Putamen (tissue), 1 donor: ENCODE measurements around the gene DCP2.
"Not testable (repeated sequence)": the region's sequence is repeated elsewhere in the genome, so short reads cannot be mapped to it uniquely, and the experiment has no call there.

Experiments used
- DNase-seq: peaks from one replicate; pipeline ENCODE4 v3.0.0-alpha.2; 2016; ENCODE audit warnings: low spot score

Gene DCP2

GRCh38 chr5:112976432-112977309 is at the start of gene DCP2:
Gene DCP2 (plus strand): TSS chr5:112976798. CDS start chr5:112976934, 136 bp downstream.
- peak; percentile 98 for DNase-seq

GRCh38 chr5:112929336-112930081 is 47.1 kb upstream of the DCP2 start:
- DNase-seq = no peak

DNA sequence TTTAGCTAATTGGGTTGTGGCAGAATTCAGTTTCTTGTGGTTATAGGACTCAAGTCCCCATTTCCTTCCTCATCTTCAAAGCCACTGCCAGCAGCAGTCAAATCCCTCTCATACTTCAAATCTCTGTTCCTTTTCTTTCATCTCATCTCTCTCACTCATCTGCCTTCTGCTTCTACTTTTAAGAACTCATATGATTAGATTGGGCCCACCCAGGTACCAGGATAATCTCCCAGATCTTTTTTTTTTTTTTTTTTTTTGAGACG is 46.6 kb upstream of the DCP2 start:
- DNase-seq = no peak

- no peak for DNase-seq
These were observed 45.1 kb upstream of the DCP2 start for GRCh38 chr5:112931473-112931872.

DNA sequence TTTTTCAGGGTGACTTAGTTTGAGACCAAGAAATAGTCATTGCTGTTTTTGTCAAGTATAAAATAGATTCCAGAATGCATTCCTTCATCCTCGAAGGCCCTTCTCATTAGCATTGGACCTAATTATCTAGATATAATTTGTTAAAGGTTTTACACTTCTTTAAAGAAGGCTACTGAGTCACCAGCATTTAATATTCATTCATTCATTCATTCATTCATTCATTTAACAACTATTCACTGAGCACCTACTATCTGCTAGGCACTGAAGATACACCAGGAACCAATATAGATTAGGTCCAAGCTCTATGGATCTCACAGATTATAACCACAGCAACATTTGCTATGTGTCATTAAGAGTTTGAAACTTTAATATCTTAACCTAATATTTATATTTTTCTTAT is 43.5 kb upstream of the DCP2 start:
- no peak for DNase-seq

DNA sequence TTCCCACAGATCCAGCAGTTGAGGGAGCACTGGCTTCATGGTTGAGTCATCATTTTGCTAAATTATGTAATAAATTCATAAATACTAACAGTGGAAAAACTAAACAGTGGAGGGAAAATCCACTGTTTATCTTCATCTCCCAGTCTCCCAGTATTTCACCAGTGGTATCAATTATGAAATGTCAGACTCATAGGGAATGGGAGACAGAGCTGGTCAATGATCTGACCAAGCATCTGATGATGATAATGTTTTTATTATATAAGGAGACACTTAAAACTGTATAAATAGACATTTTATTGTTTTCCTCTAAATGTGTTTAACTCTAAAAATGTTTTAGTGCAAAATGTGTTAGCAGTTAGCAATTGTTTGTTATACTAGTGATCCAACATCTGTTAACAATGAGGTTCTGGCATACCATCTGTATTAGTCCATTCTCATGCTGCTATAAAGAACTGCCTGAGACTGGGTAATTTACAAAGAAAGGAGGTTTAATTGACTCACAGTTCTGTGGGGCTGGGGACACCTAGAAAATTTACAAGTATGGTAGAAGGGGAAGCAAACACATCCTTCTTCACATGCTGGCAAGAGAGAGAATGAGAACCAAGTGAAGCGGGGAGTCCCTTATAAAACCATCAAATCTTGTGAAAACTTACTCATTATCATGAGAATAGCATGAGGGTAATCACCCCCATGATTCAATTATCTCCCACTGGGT is 42.8 kb upstream of the DCP2 start:
- no peak for DNase-seq

- no peak for DNase-seq
These were observed 42.3 kb upstream of the DCP2 start for GRCh38 chr5:112934366-112934663.

DNA sequence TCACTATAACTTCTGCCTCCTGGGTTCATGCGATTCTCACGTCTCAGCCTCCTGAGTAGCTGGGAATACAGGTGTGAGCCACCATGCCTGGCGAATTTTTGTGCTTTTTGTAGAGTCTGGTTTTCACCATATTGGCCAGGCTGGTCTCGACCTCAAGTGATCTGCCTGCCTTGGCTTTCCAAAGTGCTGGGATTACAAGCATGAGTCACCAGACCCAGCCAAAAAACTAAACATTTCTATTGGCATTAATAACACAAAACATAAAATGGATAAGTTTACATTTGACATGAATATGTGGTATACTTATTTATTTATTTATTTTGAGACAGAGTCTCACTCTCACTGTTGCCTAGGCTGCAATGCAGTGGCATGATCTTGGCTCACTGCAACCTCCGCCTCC is 40.9 kb upstream of the DCP2 start:
- no peak for DNase-seq

DNA sequence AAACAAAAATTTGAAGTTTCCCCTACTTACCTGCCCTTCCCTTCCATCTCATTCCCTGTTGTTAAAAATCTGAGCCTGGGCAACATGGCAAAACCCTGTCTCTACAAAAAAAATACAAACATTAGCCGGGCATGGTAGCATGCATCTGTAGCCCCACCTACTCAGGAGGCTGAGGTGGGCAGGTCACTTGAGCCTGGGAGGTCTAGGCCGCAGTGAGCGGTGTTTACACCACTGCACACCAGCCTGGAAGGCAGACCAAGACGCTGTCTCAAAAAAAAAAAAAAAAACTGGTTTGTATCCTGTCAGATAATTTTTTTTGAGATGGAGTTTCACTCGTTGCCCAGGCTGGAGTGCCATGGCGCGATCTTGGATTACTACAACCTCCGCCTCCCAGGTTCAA is 38.3 kb upstream of the DCP2 start:
- no peak for DNase-seq

DNA sequence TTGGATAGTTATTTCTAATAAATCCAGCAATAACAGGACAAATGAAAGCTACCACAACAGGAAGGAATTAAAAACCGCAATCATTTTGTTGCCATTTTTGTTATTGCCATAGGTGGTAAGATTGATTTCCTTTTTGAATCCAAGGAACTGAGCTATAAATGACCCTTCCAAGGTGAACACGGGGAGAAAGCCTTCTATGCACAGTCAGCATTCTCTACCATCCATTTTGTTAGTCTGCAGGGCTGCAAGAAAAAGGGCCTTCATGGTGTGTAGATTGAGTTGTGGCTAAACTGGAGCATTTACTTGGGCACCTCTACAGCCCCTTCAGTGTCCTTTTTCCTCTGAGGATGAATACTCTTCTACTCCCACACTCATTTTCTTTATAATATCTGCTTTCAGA is 35.9 kb upstream of the DCP2 start:
- no peak for DNase-seq

- no peak for DNase-seq
These were observed 28.1 kb upstream of the DCP2 start for GRCh38 chr5:112948458-112948857.

- no peak for DNase-seq
These were observed 25.4 kb upstream of the DCP2 start for GRCh38 chr5:112951124-112951702.

DNA sequence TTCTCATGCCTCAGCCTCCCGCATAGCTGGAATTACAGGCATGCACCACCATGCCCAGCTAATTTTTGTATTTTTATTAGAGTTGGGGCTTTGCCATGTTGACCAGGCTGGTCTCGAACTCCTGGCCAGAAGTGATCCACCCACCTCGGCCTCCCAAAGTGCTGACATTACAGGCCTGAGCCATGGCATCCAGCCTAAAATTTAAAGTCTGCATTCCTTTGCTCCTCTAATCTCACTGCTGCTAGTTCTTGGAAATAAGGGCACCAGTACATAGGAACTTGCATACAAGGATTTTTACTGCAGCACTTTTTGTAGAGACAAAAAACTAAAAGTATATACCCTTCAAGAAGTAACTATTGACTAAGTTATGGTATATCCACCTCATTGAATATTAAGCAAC is 20.0 kb upstream of the DCP2 start:
- DNase-seq = no peak

DNA sequence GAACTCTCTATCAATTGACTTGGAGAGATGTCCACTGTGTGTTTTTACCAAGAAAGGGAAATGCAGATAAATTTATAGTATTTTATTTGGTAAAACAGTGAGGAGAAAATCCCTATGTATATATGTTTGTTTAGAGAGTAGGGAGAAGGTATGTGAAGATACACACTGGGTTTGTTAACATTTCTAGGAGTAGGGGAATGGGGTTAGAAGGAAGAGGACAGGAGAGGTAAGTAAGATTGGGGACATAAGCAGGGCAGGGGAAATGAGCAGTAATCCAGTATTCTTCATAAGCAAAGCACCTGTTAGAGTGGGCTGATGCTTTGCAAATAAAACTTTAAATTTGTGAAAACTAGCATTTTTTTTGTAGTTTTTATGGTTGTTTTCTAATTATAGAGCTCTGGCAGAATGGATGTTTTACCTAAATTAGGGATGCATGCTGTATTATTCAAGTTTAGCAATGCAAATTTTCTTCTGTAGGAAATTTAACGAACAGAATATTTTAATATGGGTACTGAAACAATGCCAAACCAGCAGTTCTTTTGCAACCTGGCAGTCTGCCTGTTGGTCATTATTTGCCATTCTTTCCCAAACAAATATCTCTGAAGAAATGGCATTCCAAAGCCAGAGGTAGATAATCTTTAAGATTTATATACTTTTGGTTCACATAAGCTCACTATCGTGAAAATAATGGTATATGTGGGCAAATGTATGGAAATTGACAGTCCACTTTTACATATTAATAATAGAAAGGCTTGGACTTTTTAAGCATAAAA is 19.4 kb upstream of the DCP2 start:
- no peak for DNase-seq

DNA sequence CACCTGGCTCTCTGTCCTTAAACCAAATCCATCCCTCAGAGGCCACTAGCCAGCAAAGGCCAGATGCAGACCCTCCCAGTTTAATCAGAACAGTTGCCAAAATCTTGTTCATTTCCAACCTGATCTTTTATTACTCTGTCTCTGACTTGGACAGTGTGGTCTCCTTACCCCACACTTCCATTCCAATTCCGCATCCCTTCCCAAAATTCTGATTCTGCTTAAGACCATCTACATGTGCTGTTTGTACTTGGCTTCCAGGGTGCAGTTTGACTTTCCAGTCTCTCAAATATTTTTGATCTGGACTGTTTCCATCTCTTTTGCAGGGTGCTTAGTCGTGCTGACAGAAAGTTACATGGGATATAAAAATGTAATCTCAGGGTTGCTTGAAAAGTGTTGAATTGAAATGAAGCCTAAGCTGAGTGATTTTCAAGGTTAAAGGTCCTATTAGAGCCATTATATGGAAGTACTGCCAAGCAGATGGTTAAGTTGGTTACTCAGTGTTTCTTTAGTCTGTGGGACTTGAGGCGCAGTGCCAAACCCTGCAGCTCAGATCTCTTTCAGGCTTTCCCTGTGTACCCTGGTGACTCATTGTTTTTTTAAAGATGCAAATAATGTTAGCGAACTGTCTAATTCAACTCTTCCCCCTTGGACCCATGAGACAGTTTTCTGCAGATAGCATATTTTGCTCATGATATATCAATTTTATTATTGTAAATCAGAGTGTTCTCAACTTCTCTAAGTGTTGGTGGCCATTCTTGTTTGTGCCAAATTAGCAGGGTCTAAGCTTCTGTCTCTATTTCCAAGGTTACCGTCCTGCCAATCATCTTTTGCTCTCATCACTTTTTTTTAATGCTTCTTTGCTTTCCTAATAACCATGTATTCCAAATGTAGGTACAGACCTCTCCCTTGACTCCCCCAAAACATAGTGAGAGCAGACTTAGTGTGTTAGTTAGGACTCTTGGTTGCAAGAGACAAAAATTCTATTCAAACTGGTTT is 18.2 kb upstream of the DCP2 start:
- DNase-seq = no peak

DNA sequence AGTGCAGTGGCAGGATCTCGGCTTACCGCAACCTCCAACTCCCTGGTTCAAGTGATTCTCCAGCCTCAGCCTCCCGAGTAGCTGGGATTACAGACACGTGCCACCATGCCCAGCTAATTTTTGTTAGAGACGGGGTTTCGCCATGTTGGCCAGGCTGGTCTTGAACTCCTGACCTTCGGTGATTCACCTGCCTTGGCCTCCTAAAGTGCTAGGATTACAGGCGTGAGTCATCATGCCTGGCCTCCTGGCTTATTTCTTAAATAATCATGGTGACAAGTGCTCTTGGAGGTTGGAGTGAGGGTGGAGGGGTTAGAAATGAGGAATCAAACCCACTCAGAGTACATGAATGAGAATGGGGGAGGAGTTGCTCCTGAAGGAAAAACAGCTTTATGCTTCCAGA is 16.7 kb upstream of the DCP2 start:
- DNase-seq = not testable (repeated sequence)

- no peak for DNase-seq
These were observed 16.3 kb upstream of the DCP2 start for GRCh38 chr5:112960315-112960714.

DNA sequence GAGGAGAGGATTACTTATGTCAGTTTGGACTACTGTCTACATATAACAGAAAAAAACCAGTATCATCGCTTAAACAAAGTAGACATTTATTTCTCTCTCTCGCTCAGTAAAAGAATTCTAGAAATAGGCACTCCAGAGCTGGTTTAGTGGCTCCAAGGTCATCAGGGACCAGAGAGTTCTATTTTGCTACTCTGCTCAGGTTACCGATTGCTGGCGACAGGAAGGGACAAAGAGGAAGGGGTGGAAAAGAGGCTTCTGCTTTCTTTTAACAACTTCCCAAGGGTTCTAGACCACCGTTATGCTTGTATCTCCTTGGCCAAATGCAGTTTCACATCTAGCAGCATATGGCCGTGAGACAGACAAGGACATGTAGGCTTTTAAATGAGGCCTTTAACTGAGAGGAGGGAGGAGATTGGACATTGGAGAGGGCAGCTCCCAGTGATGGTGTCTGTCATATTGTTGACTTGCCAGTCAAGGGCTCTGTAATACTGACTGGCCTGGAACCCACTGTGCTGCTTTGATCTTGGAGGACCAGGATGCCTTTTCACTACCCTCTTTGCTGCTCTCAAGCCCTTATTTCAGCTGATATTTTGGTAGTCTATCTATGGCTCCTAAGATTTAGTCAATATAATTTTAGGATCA is 15.6 kb upstream of the DCP2 start:
- no peak for DNase-seq

DNA sequence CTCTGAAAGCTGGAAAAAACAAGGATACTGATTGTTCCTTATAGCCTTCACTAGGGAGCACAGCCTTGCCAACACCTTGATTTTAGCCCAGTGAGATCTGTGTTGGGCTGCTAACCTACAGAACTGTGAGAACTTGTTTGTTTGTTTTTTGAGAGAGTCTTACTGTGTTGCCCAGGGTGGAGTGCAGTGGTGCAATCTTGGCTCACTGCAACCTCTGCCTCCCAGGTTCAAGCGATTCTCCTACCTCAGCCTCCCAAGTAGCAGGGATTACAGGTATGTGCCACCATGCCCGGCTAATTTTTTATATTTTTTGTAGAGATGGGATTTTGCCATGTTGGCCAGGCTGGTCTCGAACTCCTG is 13.2 kb upstream of the DCP2 start:
- DNase-seq = not testable (repeated sequence)

- no peak for DNase-seq
These were observed 10.8 kb upstream of the DCP2 start for GRCh38 chr5:112965733-112966306.
